HepG2 (cell line): Measurements from ENCODE around the gene FIZ1.

Experiments used
- AKAP8 ChIP-seq: sonication (generic); formaldehyde crosslinking; IDR thresholded peaks from 2 replicates; pipeline ENCODE4 v1.5.1; 2020; ENCODE audit warnings: mild to moderate bottlenecking, missing genetic modification reagents
- ATF3 ChIP-seq: sonication (generic); formaldehyde crosslinking; IDR thresholded peaks from 2 replicates; pipeline ENCODE4 v1.4.0; 2020; ENCODE audit warnings: missing genetic modification reagents
- CREB1 ChIP-seq, 2 experiments: fragments of 450-650 bp in 1 of 2; IDR thresholded peaks; 2 replicates each; pipeline ENCODE4 v1.6.1; 2016 to 2017; ENCODE audit warnings: control low read depth in 1 of 2, mild to moderate bottlenecking in 1 of 2, missing compliant biosample characterization in 1 of 2, missing genetic modification characterization in 1 of 2
- ELF1 ChIP-seq: sonication (generic); formaldehyde crosslinking; IDR thresholded peaks from 2 replicates; pipeline ENCODE4 v1.4.0; 2020; ENCODE audit warnings: missing genetic modification reagents
- GABPA ChIP-seq, 2 experiments: IDR thresholded peaks; 2 replicates each; pipeline ENCODE4 v1.6.1; 2011 to 2016; ENCODE audit warnings: low read depth in 2 of 2, low read length in 1 of 2, missing biosample characterization in 1 of 2, missing genetic modification characterization in 1 of 2
- HDAC2 ChIP-seq: sonication (generic); formaldehyde crosslinking; IDR thresholded peaks from 2 replicates; pipeline ENCODE4 v1.4.0; 2020; ENCODE audit warnings: missing genetic modification reagents
- KIAA2018 ChIP-seq: sonication (generic); formaldehyde crosslinking; IDR thresholded peaks from 2 replicates; pipeline ENCODE4 v1.5.0; 2020; ENCODE audit warnings: mild to moderate bottlenecking, missing genetic modification reagents, borderline replicate concordance
- NFE2L1 ChIP-seq: sonication (generic); formaldehyde crosslinking; IDR thresholded peaks from 2 replicates; pipeline ENCODE4 v1.4.0; 2020; ENCODE audit warnings: missing genetic modification reagents, mild to moderate bottlenecking, borderline replicate concordance
- TIGD3 ChIP-seq: sonication (generic); formaldehyde crosslinking; IDR thresholded peaks from 2 replicates; pipeline ENCODE4 v1.5.1; 2020; ENCODE audit warnings: mild to moderate bottlenecking, missing genetic modification reagents, borderline replicate concordance
- YEATS2 ChIP-seq: sonication (generic); formaldehyde crosslinking; IDR thresholded peaks from 2 replicates; pipeline ENCODE4 v1.4.0; 2020; ENCODE audit warnings: missing genetic modification reagents, borderline replicate concordance
- ZBTB38 ChIP-seq: sonication (generic); formaldehyde crosslinking; IDR thresholded peaks from 2 replicates; pipeline ENCODE4 v1.5.1; 2020; ENCODE audit warnings: mild to moderate bottlenecking, missing genetic modification reagents
- ZBTB7A ChIP-seq: sonication (generic); formaldehyde crosslinking; IDR thresholded peaks from 2 replicates; pipeline ENCODE4 v1.8.0; 2022; ENCODE audit warnings: mild to moderate bottlenecking, missing genetic modification reagents
- ZNF121 ChIP-seq: sonication (generic); formaldehyde crosslinking; IDR thresholded peaks from 2 replicates; pipeline ENCODE4 v1.5.0; 2020; ENCODE audit warnings: mild to moderate bottlenecking, missing genetic modification reagents

GRCh38 chr19:55544014-55544413 is 55.3 kb downstream of the FIZ1 start:
- TF ChIP-seq NFE2L1 (CRISPR knock-in tag) (no peak), ATF3 (no peak), GABPA (IDR thresholded peaks at IDR 0.05; ENCODE audit: low read depth, low read length) (no peak), GABPA (CRISPR knock-in tag; IDR thresholded peaks at IDR 0.05; ENCODE audit: low read depth) (no peak), ZBTB7A (no peak), TIGD3 (CRISPR knock-in tag) (no peak), ZBTB38 (CRISPR knock-in tag) (no peak), KIAA2018 (CRISPR knock-in tag) (no peak), CREB1 (IDR thresholded peaks at IDR 0.05) (no peak), CREB1 (CRISPR knock-in tag; IDR thresholded peaks at IDR 0.05) (no peak), ZNF121 (CRISPR knock-in tag) (no peak), ELF1 (CRISPR knock-in tag) (no peak), YEATS2 (no peak), HDAC2 (CRISPR knock-in tag) (no peak), AKAP8 (CRISPR knock-in tag) (no peak)
